GM23338 (cell line): ENCODE measurements around the gene SH3GLB1. TPM values are rescaled to one million over a fixed set of nuclear protein-coding genes. Genes with fewer than 3 reads are reported as not detected.

Experiments
- ATAC-seq: fragments of 200-7000 bp; cut with Tn5 transposase; 3 replicates; pipeline ENCODE4 v1.9.1; 2020
- DNase-seq: peaks from one replicate; pipeline ENCODE4 v3.0.0-alpha.2; 2015; ENCODE audit warnings: low spot score
- H2AFZ ChIP-seq: fragments of 200-600 bp; sonication (generic); 2 replicates; pipeline ENCODE4 v1.8.0; 2016; ENCODE audit warnings: antibody characterized with exemption, mild to moderate bottlenecking, moderate library complexity
- H3F3A ChIP-seq: fragments of 200-600 bp; sonication (generic); replicated peaks from 2 replicates; pipeline ENCODE4 v1.8.0; 2017; ENCODE audit warnings: antibody characterized with exemption, mixed run types, low read depth
- H3K27ac ChIP-seq: fragments of 200-600 bp; sonication (generic); 2 replicates; pipeline ENCODE4 v1.6.1; 2016; ENCODE audit warnings: low read depth
- H3K27me3 ChIP-seq: fragments of 200-600 bp; sonication (generic); 2 replicates; pipeline ENCODE4 v1.8.0; 2016; ENCODE audit warnings: mild to moderate bottlenecking, mixed run types, moderate library complexity; ENCODE audit not compliant: insufficient read depth
- H3K36me3 ChIP-seq: fragments of 200-600 bp; sonication (generic); 2 replicates; pipeline ENCODE4 v1.8.0; 2016; ENCODE audit warnings: mild to moderate bottlenecking; ENCODE audit not compliant: insufficient read depth
- H3K4me1 ChIP-seq: fragments of 200-600 bp; sonication (generic); 2 replicates; pipeline ENCODE4 v1.8.0; 2016; ENCODE audit warnings: mild to moderate bottlenecking, moderate library complexity; ENCODE audit not compliant: insufficient read depth
- H3K4me2 ChIP-seq: fragments of 200-600 bp; sonication (generic); 2 replicates; pipeline ENCODE4 v1.7.1; 2017; ENCODE audit warnings: mixed run types
- H3K4me3 ChIP-seq: fragments of 200-600 bp; sonication (generic); 2 replicates; pipeline ENCODE4 v1.6.1; 2016; ENCODE audit warnings: mixed run types
- H3K79me2 ChIP-seq: fragments of 200-600 bp; sonication (generic); replicated peaks from 2 replicates; pipeline ENCODE4 v1.8.0; 2017; ENCODE audit warnings: mild to moderate bottlenecking; ENCODE audit not compliant: insufficient read depth
- H3K9me2 ChIP-seq: fragments of 200-600 bp; sonication (generic); 2 replicates; pipeline ENCODE4 v1.8.0; 2017; ENCODE audit not compliant: insufficient read depth
- H4K20me1 ChIP-seq: fragments of 200-600 bp; sonication (generic); replicated peaks from 2 replicates; pipeline ENCODE4 v1.8.0; 2017; ENCODE audit warnings: mild to moderate bottlenecking; ENCODE audit not compliant: insufficient read depth
- H3K27ac Mint-ChIP-seq: 2 replicates; pipeline ENCODE4 v1.8.0; 2020; ENCODE audit warnings: inconsistent platforms, mild to moderate bottlenecking, moderate library complexity, mixed read lengths
- H3K27me3 Mint-ChIP-seq: 3 replicates; pipeline ENCODE4 v1.8.0; 2022; ENCODE audit warnings: low read depth, mild to moderate bottlenecking, moderate library complexity, mixed read lengths, inconsistent platforms; ENCODE audit not compliant: insufficient read depth, poor library complexity
- H3K36me3 Mint-ChIP-seq: 3 replicates; pipeline ENCODE4 v1.8.0; 2021; ENCODE audit warnings: low read depth, mild to moderate bottlenecking, inconsistent platforms, moderate library complexity, mixed read lengths
- H3K4me1 Mint-ChIP-seq: 3 replicates; pipeline ENCODE4 v1.8.0; 2020; ENCODE audit warnings: mild to moderate bottlenecking, inconsistent platforms, mixed read lengths
- H3K4me3 Mint-ChIP-seq: 3 replicates; pipeline ENCODE4 v1.8.0; 2021; ENCODE audit warnings: moderate library complexity, mild to moderate bottlenecking, inconsistent platforms, mixed read lengths
- H3K9me3 Mint-ChIP-seq: 3 replicates; pipeline ENCODE4 v1.8.0; 2020; ENCODE audit warnings: moderate library complexity, mild to moderate bottlenecking, inconsistent platforms, mixed read lengths
- CREB1 ChIP-seq: fragments of 250-450 bp; sonication (Bioruptor Pico); IDR thresholded peaks from 2 replicates; pipeline ENCODE4 v1.5.0; 2020; ENCODE audit warnings: low read depth, mild to moderate bottlenecking, moderate library complexity
- CTCF ChIP-seq, 2 experiments: fragments of 200-600 bp in 1 of 2; sonication (generic) in 1 of 2; conservative IDR thresholded peaks; 2 replicates each; pipeline versions ENCODE4 v1.5.1 to v1.6.1; 2016 to 2017; ENCODE audit warnings: antibody characterized with exemption in 2 of 2, low read depth in 2 of 2, mild to moderate bottlenecking in 2 of 2, moderate library complexity in 1 of 2
- ETS1 ChIP-seq: IDR thresholded peaks from 2 replicates; pipeline ENCODE4 v1.6.1; 2016; ENCODE audit warnings: antibody characterized with exemption
- EZH2 ChIP-seq: fragments of 200-600 bp; sonication (generic); IDR thresholded peaks from one replicate; pipeline ENCODE4 v1.8.0; 2017; ENCODE audit warnings: antibody characterized with exemption, mild to moderate bottlenecking, low read depth; ENCODE audit not compliant: unreplicated experiment
- EZH2phosphoT487 ChIP-seq: fragments of 200-600 bp; sonication (generic); IDR thresholded peaks from one replicate; pipeline ENCODE4 v1.8.1; 2018; ENCODE audit warnings: antibody characterized with exemption; ENCODE audit not compliant: unreplicated experiment
- JUNB ChIP-seq: IDR thresholded peaks from one replicate; pipeline ENCODE4 v1.6.1; 2016; ENCODE audit warnings: antibody characterized with exemption; ENCODE audit not compliant: unreplicated experiment
- NANOG ChIP-seq: IDR thresholded peaks from 2 replicates; pipeline ENCODE4 v1.6.1; 2016; ENCODE audit warnings: antibody characterized with exemption, borderline replicate concordance
- POLR2AphosphoS5 ChIP-seq: IDR thresholded peaks from 2 replicates; pipeline ENCODE4 v1.6.1; 2016; ENCODE audit warnings: antibody characterized with exemption, low read depth
- REST ChIP-seq: IDR thresholded peaks from one replicate; pipeline ENCODE4 v1.6.1; 2018; ENCODE audit warnings: antibody characterized with exemption; ENCODE audit not compliant: unreplicated experiment
- STAT1 ChIP-seq: IDR thresholded peaks from one replicate; pipeline ENCODE4 v1.6.1; 2016; ENCODE audit warnings: antibody characterized with exemption; ENCODE audit not compliant: unreplicated experiment
- ZNF114 ChIP-seq: fragments of 250-450 bp; sonication (Bioruptor Pico); IDR thresholded peaks from 2 replicates; pipeline ENCODE4 v1.5.0; 2020; ENCODE audit warnings: mild to moderate bottlenecking, moderate library complexity
- ZNF331 ChIP-seq: fragments of 250-450 bp; sonication (Bioruptor Pico); IDR thresholded peaks from 2 replicates; pipeline ENCODE4 v1.5.0; 2020; ENCODE audit warnings: low read depth, mild to moderate bottlenecking, moderate library complexity
- ZNF462 ChIP-seq: fragments of 250-450 bp; sonication (Bioruptor Pico); IDR thresholded peaks from 2 replicates; pipeline ENCODE4 v1.5.0; 2020; ENCODE audit warnings: mild to moderate bottlenecking, moderate library complexity
- polyA plus RNA-seq: library from polyadenylated mRNA; unstranded; fragments of >200 nt; fragmentation: Nextera tagmentation; extraction: Ambion mirVana; gene quantifications from 2 replicates; pipeline ENCODE4 v1.2.1, GENCODE V29; 2016
- total RNA-seq: library from RNA; depleted of rRNA; stranded (reverse); fragments of >200 nt; shearing (Covaris generic); gene quantifications from 2 replicates; pipeline ENCODE4 v1.2.3, GENCODE V29; 2014

Gene SH3GLB1
- total and polyA plus RNA-seq, 2 experiments from 2014 or later = 21.4 to 29.4 TPM

GRCh38 chr1:86750076-86750475 lies 45.7 kb downstream of the SH3GLB1 start:
- Histone ChIP-seq H3K4me2 (no peak overlapping the region), H3K79me2 (no peaks in the 10 kb centered on the region), H3K4me1 (peaks cover 7% of the 10 kb centered on the region), H3K36me3 (no peaks in the 10 kb centered on the region), H3K27ac (no peak overlapping the region), H3K9me2 (no peaks in the 10 kb centered on the region), H3K4me3 (no peak overlapping the region), H3F3A (no peaks in the 10 kb centered on the region), H2AFZ (no peak overlapping the region), H3K27me3 (no peaks in the 10 kb centered on the region), H4K20me1 (no peaks in the 10 kb centered on the region)
- H3K27me3 Mint-ChIP-seq = peaks cover 3% of the 10 kb centered on the region
- ATAC-seq (no peak), DNase-seq (no peak)
- peaks cover 25% of the 10 kb centered on the region for H3K4me1 Mint-ChIP-seq
- no peaks in the 10 kb centered on the region for H3K9me3 Mint-ChIP-seq
- no peak overlapping the region for H3K4me3 Mint-ChIP-seq
- H3K36me3 Mint-ChIP-seq = no peaks in the 10 kb centered on the region
- TF ChIP-seq ETS1 = no peak
- no peak for TF ChIP-seq ZNF331 (CRISPR knock-in tag)
- TF ChIP-seq CREB1 (CRISPR knock-in tag) = no peak
- no peak for TF ChIP-seq CTCF (conservative IDR thresholded peaks at IDR 0.05; ENCODE audit: low read depth in 2 of 2)
- TF ChIP-seq ZNF462 (CRISPR knock-in tag) = no peak
- TF ChIP-seq ZNF114 (CRISPR knock-in tag) = no peak
- TF ChIP-seq EZH2 = no peak
- TF ChIP-seq EZH2phosphoT487 = no peak
- no peak for TF ChIP-seq REST
- TF ChIP-seq STAT1 = no peak
- no peak for TF ChIP-seq JUNB
- TF ChIP-seq NANOG = no peak
- TF ChIP-seq POLR2AphosphoS5 = no peak
- H3K27ac Mint-ChIP-seq = no peak overlapping the region
